ENCODE measurements around the gene LRMDA.

Gene LRMDA

DNA sequence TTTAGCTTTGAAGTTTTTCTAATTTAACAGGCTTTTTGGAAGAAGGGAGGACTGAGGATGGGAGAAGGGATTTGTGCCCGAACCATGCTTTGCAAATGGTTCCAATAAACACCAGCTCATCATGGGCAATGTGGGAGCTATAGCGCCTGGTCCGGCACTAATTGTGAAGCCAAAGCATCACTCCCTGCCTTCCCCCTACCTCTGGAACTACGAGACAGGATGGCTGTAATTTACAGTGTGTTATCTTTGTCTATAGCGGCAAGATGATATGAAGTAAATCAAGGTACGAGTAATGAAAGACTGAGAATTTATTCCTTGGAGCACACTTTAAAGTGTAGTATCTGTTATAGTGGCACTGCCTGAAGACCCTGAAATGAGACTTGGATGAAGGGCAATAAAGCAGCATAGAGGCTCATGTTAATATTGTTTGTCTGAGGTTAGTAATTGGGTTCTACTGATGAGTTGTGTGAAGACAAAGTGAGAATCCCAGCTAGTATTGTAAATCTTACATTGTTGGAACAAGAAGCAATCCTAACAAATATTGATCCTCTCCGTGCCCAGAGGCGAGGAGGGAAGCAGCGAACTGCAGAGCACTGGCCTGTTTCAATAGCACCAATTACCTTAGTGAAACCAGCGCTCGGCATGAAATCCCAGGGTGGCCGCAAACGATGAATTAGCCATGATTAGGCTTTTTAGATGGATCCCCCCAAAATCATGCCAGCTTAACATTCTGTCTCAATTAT, 507.1 kb downstream of the LRMDA start:
- DNase-seq: no peak

DNA sequence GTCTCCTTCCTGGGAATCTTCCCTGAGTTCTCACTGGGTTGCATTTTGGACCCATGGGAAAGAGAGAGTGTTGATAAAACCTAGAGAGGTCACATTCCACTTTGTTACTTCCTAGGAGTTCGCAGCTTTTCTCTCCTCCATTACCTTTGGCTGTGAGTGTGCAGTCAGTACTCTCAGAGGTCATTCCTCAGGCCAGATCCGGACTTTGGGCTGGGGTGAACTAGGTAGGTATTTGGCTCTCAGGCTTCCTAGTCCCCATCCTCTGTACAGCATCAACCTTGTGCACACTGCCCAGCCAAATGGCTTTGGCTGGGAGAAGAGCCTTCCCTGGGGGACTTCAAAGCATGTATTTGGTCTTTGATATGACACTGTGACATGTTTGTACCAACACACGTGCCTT, 508.1 kb downstream of the LRMDA start:
- DNase-seq: no peak

DNA sequence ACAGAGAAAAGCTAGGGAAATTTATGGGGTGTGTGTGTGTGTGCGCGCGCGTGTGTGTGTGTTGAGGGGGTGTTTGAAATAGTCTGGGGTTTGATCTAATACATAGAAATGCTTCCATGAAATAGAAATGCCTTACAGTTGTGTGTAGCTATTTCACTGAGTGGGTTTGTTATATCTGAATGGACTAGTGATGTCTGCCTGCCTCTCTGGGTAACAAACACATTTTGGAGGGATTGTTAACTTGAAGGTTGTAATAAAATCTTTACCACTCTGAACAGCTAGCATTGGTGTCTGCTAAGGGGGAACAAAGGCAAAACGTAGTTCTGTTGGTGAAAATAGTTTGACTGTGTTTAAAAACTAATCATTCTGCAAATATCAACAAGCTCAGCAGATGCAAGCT, 509.3 kb downstream of the LRMDA start:
- DNase-seq: no peak

DNA sequence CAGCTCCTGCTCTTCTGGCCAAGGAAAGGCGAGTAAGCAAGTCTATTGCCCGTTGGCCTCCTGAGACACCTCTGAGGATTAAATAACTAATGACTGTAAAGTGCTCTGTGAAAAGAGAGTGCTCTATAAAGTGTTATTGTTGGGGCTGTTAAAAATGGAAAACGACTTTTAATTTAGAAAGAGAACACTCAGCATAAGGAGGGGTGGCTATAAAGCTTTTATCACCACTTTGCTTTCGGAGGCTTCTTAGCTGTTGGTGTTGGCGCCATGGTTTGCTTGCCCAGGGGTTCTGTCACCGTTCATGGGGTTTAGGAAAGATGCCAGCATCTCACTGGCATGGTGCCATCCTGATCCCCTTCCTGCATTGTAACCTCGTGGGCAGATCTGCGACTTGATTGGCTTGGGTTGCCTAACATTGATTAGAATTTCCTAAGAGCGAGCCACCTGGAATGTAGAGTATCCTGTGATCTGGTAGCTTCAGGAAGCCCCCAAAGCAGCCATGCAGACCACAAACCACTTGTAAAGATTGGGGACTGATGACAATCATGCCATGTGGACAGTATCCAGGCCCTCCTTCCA, 509.9 kb downstream of the LRMDA start:
- no peak for DNase-seq

DNA sequence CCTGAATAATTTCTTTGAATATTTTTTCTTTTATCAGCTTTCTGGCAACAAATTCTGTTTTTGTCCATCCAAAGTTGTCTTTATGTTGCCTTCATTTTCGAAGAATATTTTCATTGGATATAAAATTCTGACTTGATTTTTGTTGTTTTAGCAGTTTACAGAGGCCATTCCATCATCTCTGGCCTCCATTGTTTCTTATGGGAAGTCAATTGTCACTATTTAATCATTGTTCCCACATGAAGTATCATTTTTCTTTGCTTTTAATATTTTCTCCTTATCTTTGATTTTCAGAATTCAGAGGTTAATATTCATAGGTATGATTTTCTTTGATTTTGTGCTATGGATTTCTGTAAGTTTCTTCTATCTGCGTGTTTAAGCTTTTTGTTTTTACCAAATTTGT, 512.6 kb downstream of the LRMDA start:
- DNase-seq: no peak

DNA sequence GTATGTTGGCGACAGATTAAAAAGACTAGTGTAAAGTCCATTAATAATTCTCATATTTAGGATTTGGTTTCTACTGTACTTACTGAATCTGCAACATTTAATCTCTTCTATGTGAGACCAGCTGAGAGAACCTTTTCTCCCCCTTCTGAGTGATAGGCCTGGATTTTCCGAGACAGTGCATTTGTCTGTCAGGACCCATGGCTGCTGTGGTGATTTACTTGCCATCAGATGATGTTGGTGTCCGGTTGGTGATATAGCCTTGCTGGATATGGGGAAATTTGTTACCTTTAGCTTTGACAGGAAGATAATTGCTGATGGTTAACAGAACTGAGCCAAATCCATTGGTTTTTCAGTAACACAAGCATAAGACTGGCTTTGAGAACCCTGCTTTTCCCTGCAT, 517.2 kb downstream of the LRMDA start:
- no peak for DNase-seq

DNA sequence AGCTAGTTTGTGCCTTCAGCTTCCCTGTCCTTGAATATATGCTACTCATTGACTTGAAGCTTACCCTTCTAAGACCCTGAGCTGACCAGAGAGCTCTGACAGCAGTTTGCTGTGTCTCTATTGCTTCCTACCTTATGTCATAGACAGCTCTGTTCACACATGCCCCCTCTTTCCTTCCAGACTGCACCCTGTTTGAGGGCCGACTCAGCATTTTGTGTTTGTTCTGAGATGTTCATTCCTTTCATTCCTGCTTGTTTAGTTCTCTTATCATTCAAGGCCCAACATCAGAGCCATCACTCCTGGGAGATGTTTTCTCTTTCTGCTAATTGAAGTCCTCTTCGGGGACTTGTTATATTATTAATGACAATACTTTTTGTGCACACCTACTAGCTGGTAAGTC, 518.9 kb downstream of the LRMDA start:
- DNase-seq: no peak

DNA sequence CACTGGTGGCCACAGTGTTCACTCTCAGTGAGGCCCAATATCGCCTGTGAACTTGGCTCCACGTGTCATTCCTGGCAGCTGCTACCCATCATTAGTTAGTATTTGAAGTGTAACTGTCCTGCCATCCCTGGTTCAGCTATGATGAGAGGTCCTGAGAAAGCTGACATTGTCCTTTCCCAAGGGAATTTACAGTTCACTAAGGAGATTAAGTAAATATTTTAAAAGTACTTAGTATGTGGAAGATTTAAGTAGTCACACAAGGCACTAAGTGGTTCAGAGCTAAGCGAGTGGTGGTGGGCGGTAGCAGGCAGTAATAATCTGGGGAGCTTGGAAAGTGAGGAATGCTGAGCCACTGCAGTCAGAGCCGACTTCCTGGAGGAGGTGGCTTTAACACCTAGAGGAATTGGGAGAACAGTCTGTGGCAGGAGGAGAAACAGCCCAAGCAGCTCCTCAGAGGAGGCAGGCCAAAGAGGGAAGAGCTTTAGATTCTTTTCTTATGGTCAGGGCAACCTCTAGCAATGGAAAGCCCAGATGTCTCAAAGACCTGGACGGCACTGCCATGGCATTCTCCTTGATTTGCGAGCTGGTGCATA, 519.7 kb downstream of the LRMDA start:
- DNase-seq: no peak

DNA sequence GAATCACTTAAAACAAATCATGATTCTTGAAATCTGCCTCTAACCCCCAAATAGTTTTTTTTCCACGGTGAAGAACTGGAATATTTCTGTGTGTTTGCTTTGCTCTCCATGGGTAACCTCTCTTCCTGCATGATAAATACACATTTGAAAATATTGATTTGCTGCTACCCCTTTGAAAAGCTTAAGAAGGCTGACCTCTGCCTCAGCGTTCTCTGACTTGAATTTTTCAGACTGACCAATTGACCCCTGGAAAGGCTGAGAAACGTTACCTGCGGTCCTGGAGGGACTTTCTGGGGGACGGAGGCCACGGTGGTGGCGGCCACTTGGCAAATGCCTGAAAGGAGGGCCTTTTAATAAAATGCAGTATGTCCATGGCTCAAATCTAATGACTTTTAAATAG, 520.2 kb downstream of the LRMDA start:
- DNase-seq: no peak

DNA sequence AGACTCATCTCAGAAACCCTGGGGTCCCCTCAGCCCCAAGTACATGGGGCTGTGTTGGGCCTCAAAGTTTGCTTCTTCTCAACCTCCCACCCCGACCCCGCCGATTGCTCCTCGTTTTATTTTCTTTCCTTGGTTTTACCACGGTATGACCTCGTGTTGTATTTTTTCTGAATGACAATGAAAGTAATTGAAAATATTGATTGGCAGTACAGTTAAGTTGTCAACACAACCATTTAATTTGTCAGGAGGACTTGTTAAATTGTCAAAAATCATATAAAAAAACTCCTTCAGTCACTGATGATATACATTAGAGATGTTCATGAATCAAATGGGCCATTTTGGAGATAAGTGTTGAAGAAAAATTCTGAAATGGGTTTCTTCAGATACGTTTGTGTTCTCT, 520.7 kb downstream of the LRMDA start:
- DNase-seq: no peak

DNA sequence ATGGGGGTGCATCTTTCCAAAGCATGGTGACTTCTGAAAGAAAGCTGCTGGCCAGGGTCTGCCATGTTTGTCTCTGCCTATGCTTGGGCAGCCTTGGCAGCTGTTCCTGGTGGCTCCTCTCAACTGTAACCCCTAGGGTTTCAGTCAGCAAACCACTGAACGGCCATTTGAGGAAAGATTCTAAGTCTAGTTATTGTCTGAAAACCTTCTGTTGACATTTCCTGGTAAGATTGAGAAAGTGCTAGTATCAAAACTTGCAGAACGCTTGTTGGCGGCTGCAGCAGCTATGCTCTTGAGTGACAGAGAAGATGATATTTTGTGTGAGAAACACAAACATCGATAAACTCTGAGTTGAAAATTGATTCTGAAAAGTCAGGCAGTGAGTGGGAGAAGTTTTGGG, 523.1 kb downstream of the LRMDA start:
- no peak for DNase-seq

DNA sequence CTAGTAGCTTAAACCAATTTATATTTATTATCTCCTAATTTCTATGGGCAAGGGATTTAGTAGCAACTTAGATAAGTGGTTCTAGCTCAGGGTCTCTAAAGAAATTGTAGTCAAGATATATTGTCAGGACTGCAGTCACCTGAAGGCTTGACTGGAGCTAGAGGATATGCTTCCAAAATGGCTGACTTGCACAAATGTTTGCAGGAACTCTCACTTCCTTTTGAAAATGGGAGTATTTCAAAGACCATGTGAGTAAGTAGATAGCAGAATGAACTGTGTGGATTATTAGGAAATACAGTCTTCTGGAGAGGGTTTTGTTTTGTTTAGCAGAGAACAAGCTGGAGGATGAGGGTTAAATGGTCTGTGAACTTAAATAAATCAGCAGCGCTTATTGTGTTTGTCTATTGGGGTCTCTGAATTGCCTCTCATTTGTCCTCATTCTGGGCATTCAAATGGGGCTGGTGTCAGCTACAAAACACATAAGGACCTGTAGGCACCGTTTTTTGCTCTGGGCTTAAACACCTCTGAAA, 524.6 kb downstream of the LRMDA start:
- DNase-seq: no peak

DNA sequence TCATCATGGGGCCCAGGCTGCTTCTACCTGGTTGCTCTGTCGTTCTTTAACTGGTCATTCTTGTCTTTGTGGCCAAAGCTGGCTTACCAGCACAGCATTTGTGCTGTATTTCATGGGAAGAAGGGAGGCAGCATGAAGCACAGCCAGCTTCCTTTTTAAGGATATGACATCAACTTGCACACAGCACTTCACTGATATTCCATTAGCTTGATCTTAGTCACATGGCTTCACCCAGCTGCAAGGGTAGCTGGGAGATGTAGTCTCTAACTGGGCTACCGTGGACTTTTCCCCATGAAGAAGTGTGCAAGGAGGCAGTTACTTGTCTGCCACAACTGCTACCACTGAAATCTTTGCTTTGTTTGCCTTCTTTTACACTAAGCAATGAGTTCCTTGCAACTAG, 525.2 kb downstream of the LRMDA start:
- no peak for DNase-seq

DNA sequence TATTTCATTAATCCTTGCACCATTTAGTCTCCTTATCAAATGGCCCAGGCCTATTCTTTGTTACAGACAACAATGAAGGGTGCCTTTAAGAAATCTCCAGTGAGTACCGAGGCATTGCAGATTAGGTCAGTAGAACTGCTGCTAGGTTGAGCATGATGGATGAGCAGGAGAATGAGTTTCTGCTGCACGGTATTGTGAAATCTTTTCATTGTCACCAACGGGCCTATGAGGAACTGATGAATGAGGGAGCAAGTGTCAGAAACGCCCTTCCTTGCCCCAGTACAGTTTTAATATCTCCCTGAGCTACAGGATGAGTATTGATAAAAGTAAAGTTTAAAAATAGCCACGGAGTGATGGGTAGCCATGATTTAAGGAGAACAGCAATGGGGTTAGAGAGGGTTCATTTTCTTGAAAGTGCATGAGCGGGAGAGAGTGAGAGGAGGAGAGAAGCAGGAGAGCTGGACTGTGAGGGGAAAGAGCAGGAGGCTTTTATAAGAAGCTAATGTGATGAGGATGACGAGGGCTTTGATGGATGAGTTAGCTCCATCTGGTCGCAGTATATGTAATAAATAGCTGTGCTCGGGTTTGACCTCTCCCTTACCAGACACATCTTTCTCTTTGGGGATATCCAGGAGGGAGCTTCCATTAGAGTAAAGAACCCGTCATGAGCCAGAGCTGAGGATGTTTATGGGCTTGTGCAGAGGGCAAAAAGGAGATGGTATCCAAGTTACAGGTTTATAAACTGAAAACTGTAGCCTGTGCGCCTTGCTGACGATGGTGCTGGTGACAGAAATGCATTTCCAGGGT, 526.1 kb downstream of the LRMDA start:
- DNase-seq: no peak

DNA sequence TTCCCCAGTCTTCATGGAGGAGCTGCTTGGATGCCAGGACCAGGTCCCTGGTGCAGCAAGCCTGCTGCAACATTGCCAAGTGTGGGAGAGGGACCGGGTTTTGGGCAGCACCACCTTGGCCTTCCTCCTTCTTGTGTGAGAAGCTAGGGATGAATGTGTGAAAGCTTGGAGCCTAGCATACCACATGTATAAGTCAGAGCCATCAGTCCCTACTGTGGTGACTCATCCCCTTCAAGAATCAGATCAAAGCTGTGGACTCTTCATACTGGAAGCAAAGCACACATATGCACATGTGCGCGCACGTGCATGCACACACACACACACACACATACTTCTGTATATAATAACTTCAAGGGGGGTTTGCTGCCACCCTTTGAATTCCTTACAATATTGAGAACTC, 527.8 kb downstream of the LRMDA start:
- no peak for DNase-seq

DNA sequence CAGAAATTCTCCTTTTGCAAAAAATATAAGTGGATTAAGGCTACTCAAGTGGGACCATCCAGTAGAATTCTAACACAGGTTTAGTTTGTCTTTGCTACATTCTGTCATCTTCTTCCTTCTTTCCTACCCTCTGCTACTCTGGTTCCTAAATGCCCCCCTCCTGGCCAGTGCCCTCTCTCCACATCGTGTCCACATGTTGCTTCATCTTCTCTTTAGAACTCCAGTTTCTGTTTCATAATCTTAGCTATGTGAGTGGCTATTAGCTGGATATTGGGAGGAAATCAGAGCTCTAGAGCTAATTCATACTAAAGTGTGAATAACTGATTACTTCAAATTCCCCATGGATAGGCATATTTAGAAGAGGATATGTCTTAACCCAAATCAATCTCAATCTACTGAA, 528.5 kb downstream of the LRMDA start:
- no peak for DNase-seq

DNA sequence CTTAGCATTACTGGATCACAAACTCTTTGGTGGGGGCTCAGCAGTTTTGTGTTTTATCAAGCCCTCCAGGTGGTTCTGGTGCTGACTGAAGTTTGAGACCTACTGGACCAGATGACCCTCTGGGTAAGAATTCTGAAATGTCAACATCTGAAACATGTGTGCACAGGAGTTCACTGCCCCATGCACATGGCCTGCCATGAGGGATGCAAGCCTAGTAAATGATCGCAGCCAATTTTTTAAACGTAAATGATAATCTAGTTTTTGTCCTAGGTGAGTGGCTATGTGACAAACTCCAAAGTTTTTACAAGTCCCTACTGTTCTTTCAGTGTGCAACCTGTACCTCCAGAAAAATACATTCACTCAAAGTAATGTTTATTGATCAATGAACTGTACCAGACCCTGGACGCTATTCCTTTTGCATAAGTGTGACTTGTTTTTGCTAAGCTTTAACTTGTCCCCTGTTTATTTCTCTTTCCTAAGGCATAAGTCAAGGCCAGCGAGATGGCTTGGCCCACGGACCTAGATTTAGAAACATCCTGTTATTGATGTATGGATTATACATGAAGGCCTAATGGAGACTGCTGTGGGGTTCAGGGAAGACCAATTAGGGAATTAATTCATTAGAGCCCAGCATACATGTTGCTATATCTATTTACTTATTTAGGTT, 531.1 kb downstream of the LRMDA start:
- DNase-seq: no peak

DNA sequence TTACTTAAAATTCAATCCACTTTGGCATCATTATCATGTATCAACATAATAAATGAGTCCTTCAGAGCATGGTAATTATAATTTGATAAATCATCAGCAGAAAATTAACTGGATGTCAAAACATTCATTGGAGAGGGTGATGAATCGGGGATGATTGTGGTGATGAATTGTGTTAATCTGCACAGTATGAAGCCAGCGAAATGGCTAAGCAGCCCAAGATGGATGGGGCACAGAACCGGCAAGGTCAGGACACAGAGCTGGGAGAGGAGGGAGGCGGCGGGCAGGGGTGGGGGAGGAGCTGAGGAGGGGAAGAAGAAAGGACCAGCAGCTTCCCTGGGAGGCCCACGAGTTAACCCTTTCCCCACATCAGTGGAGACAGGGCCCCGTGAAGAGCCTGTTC, 536.1 kb downstream of the LRMDA start:
- DNase-seq: no peak

DNA sequence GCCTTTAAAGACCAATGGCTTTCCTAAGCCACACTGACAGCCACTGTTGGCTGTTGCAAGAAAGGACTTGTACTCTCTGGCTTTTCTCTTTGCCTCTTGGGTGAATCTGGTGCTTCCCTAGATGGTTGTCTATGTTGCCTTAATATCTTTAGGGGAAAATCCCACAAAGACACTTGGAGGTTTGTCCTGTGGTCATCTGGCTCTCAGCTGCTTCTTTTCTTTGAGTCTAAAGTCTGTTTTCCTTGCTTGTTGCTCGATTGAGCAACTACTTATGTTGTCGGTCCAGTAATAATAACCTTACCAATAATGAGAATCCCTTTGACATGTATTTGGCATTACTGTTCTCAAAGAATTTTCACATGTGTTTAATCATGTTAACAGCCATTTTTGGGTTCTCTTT, 537.6 kb downstream of the LRMDA start:
- DNase-seq: no peak

DNA sequence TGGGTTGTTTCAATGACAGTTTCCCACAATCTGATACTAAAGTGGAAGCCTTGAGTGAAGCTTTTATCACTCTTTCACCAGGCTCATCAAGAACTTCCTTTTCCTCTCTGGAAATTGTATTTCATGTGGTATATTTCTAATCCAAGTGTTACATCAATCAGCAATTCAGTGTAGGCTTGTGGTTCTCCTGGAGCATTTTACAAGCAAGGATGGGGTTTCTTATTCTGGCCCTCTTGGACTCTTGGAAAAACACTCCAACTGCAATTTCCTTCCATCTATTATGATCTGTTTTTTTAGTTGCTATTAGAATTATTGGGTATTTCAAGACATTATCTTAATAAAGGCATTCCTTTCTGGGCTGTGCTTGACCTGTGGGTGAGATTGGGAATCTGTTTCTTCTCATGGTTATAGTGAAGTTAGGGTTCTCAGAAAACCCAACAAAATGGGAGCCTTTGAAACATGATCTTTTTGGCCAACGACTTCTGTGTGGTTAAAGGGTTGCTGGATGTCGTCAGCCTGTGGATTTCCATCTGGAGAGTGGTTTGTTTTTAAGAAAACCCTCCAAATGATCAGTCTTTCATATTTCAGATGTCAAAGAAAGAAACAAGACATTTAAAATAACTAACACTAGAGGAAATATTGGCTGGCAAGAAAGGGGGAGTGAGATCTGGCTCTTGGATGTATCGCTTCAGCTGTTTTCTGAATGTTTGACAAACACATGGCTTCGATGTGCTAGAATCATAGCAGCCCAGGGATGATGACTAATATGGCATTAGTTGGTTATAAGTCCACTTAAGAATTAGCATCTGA, 540.2 kb downstream of the LRMDA start:
- no peak for DNase-seq

DNA sequence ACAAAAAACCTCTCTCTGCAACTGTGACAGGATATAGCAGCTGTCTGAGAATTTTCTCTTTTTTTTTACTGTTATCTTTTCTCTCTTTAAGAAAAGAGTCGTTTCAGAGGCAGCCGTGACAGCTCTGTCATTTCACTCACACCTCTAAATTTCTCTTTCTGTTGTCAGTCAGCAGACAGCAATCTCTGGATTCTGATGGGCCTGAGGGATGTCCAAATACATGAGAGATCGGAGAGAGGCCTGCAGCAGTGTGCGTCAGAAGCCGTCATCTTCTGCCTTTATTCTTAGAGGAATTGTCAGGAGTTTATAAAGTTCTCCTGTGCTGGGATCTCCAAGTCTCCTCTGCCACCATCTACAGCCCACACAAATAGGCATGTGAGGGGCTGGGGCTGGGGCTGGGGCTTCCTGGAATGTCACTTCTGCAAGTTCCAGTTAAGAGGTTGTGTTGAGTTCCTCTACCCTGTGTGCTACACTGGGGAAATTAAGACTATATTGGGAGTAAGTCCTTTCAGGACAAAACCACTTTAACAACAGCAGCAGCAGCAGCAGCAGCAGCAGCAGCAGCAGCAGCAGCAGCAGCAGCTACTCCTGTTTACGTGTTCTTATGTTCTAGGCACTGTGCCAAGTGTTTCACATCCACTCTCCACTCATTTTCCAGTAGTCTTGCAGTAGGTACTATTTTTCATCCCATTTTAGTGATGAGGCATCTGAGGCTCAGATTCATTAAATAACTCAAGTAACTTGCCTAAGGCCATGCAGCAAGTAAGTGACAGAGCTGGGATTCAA, 541.3 kb downstream of the LRMDA start:
- DNase-seq: no peak
